Motor neuron (in vitro differentiated cells): ENCODE data around the gene IL31RA. TPM values are rescaled to one million over a fixed set of nuclear protein-coding genes. Genes with fewer than 3 reads are reported as not detected.

Source experiments
- ATAC-seq, 8 experiments: fragments of 200-7000 bp; cut with Tn5 transposase; replicated peaks in 6 of 8; 2 replicates each; pipeline ENCODE4 v1.8.0; 2021; ENCODE audit warnings: mild to moderate bottlenecking in 8 of 8, moderate library complexity in 8 of 8
- H3K27ac ChIP-seq, 2 donors: fragments of 250-450 bp; sonication (Bioruptor Pico); 2 replicates each; pipeline ENCODE4 v1.9.0; 2021; ENCODE audit warnings: antibody characterized with exemption in 2 of 2, mild to moderate bottlenecking in 2 of 2, moderate library complexity in 1 of 2
- H3K4me1 ChIP-seq, 2 donors: fragments of 250-450 bp; sonication (Bioruptor Pico); replicated peaks in 1 of 2; 2 replicates each; pipeline ENCODE4 v1.6.1; 2021; ENCODE audit warnings: antibody characterized with exemption in 2 of 2, mild to moderate bottlenecking in 2 of 2, moderate library complexity in 1 of 2
- H3K4me3 ChIP-seq, 5 donors: fragments of 250-450 bp; sonication (Bioruptor Pico); 2 replicates each; pipeline ENCODE4 v1.9.0; 2021; ENCODE audit warnings: antibody characterized with exemption in 5 of 5, mild to moderate bottlenecking in 5 of 5, moderate library complexity in 4 of 5
- WGBS, 10 experiments: fragments of 450-650 bp; shearing (Covaris generic); methylation state at CpG; one replicate each; pipeline ENCODE4 v1.0.0; 2022; 5-methylcytosine and 5-hydroxymethylcytosine counted together
- in situ Hi-C, 9 experiments: fragments of 400-800 bp; cut with MboI; loops; one replicate each; pipeline ENCODE4 v1.15.0; 2021; ENCODE audit warnings: low sequenced_read_pairs in 9 of 9, low pct_unique_long_range_greater_than_20kb in 2 of 9; ENCODE audit not compliant: unreplicated experiment in 9 of 9
- total RNA-seq, 8 experiments: library from RNA; unstranded; fragments of 300-600 nt; gene quantifications; 2 replicates each; pipeline versions ENCODE4 v1.2.3 to v1.2.4, GENCODE V29; 2022

Gene IL31RA
- total RNA-seq, 8 experiments from 2014 or later, result 0.05 to 3.2 (median 0.47) TPM; not detected in 3

GRCh38 chr5:55866485-55866884, 15.3 kb downstream of the IL31RA start:
- no peak for ATAC-seq
- Histone ChIP-seq H3K4me1 (no peaks in the 10 kb centered on the region), H3K27ac (no peak overlapping the region), H3K4me3 (no peak overlapping the region)
- WGBS, 10 experiments, result 100% methylated on average over 2 to 4 of the region's 8 CpGs; no CpG with 5 or more reads in 6 of the 10 experiments
- in situ Hi-C loops, result no loop called here

- no peaks in the 10 kb centered on the region for H3K4me1 ChIP-seq
- no peak overlapping the region for H3K27ac ChIP-seq
- no peak for ATAC-seq
- H3K4me3 ChIP-seq, result no peak overlapping the region
- in situ Hi-C loops, result no loop called here
- WGBS, 10 experiments, result 40 to 50% (median 42%) methylated on average over 1 to 2 of the region's 5 CpGs; no CpG with 5 or more reads in 6 of the 10 experiments
Observed at GRCh38 chr5:55866934-55867333, 15.8 kb downstream of the IL31RA start.

GRCh38 chr5:55868846-55869245, 17.7 kb downstream of the IL31RA start:
- Histone ChIP-seq H3K4me3 (no peak overlapping the region), H3K27ac (no peak overlapping the region), H3K4me1 (no peaks in the 10 kb centered on the region)
- ATAC-seq, result peak; percentile 19 to 99 (median 66)
- in situ Hi-C loops, result no loop called here
- 0 to 100% (median 62%) methylated on average over 1 of the region's 1 CpG; no CpG with 5 or more reads in 6 of the 10 experiments for WGBS, 10 experiments

GRCh38 chr5:55869847-55870246, 18.7 kb downstream of the IL31RA start:
- H3K4me1 ChIP-seq, result no peaks in the 10 kb centered on the region
- in situ Hi-C loops, result no loop called here
- no peak overlapping the region for H3K27ac ChIP-seq
- 83 to 100% (median 90%) methylated on average over 1 to 4 of the region's 4 CpGs; no CpG with 5 or more reads in 2 of the 10 experiments for WGBS, 10 experiments
- ATAC-seq, result peak in 1 of 8 experiments; percentile 34
- no peak overlapping the region for H3K4me3 ChIP-seq

GRCh38 chr5:55873234-55873633, 22.1 kb downstream of the IL31RA start:
- in situ Hi-C loops, result no loop called here
- H3K4me3 ChIP-seq, result no peak overlapping the region
- no peak overlapping the region for H3K27ac ChIP-seq
- no peak for ATAC-seq
- no peaks in the 10 kb centered on the region for H3K4me1 ChIP-seq

GRCh38 chr5:55877655-55878054, 26.5 kb downstream of the IL31RA start:
- Histone ChIP-seq H3K4me3 (no peak overlapping the region), H3K4me1 (no peaks in the 10 kb centered on the region), H3K27ac (no peak overlapping the region)
- ATAC-seq, result no peak
- in situ Hi-C loops, result no loop called here

GRCh38 chr5:55880453-55880852, 29.3 kb downstream of the IL31RA start:
- H3K4me3 ChIP-seq, result no peak overlapping the region
- ATAC-seq, result no peak
- in situ Hi-C loops, result no loop called here
- no peaks in the 10 kb centered on the region for H3K4me1 ChIP-seq
- no peak overlapping the region for H3K27ac ChIP-seq

- Histone ChIP-seq H3K4me1 (no peaks in the 10 kb centered on the region), H3K27ac (no peak overlapping the region), H3K4me3 (no peak overlapping the region)
- ATAC-seq, result no peak
- WGBS, 10 experiments, result 0 to 100% (median 91%) methylated on average over 1 to 6 of the region's 9 CpGs; no CpG with 5 or more reads in 3 of the 10 experiments
- in situ Hi-C loops, result no loop called here
Observed at GRCh38 chr5:55885359-55885758, 34.2 kb downstream of the IL31RA start.

- Histone ChIP-seq H3K4me3 (no peak overlapping the region), H3K4me1 (no peaks in the 10 kb centered on the region), H3K27ac (no peak overlapping the region)
- WGBS, 10 experiments, result 40 to 100% (median 90%) methylated on average over 1 to 5 of the region's 5 CpGs; no CpG with 5 or more reads in 2 of the 10 experiments
- in situ Hi-C loops, result no loop called here
- ATAC-seq, result no peak
Observed at GRCh38 chr5:55888205-55888604, 37.0 kb downstream of the IL31RA start.

GRCh38 chr5:55892479-55892878, 41.3 kb downstream of the IL31RA start:
- Histone ChIP-seq H3K4me1 (no peaks in the 10 kb centered on the region), H3K4me3 (no peak overlapping the region), H3K27ac (no peak overlapping the region)
- 0 to 90% (median 44%) methylated on average over 1 to 2 of the region's 2 CpGs; no CpG with 5 or more reads in 2 of the 10 experiments for WGBS, 10 experiments
- no peak for ATAC-seq
- in situ Hi-C loops, result no loop called here

- in situ Hi-C loops, result no loop called here
- ATAC-seq, result no peak
- WGBS, 10 experiments, result 10 to 100% (median 60%) methylated on average over 1 to 3 of the region's 3 CpGs
- H3K4me1 ChIP-seq, result no peaks in the 10 kb centered on the region
- H3K27ac ChIP-seq, result no peak overlapping the region
- H3K4me3 ChIP-seq, result no peak overlapping the region
Observed at GRCh38 chr5:55894135-55894534, 43.0 kb downstream of the IL31RA start.

- WGBS, 10 experiments, result 82 to 96% (median 90%) methylated on average over 2 to 3 of the region's 3 CpGs
- Histone ChIP-seq H3K27ac (no peak overlapping the region), H3K4me3 (no peak overlapping the region), H3K4me1 (no peaks in the 10 kb centered on the region)
- in situ Hi-C loops, result no loop called here
- peak in 5 of 8 experiments; percentile 15 to 85 (median 32) for ATAC-seq
Observed at GRCh38 chr5:55895346-55895745, 44.2 kb downstream of the IL31RA start.

- H3K27ac ChIP-seq, result no peak overlapping the region
- in situ Hi-C loops, result no loop called here
- no peak overlapping the region for H3K4me3 ChIP-seq
- no peaks in the 10 kb centered on the region for H3K4me1 ChIP-seq
- ATAC-seq, result no peak
- WGBS, 10 experiments, result no CpG with 5 or more reads among the region's 2 CpGs
Observed at GRCh38 chr5:55896238-55896637, 45.1 kb downstream of the IL31RA start.

GRCh38 chr5:55896663-55897062, 45.5 kb downstream of the IL31RA start:
- no peak for ATAC-seq
- 100% methylated on average over 2 of the region's 2 CpGs; no CpG with 5 or more reads in 9 of the 10 experiments for WGBS, 10 experiments
- in situ Hi-C loops, result no loop called here
- H3K27ac ChIP-seq, result no peak overlapping the region
- H3K4me1 ChIP-seq, result no peaks in the 10 kb centered on the region
- no peak overlapping the region for H3K4me3 ChIP-seq
